Neural cell (in vitro differentiated cells): ENCODE measurements around the gene TMEM139. TPM values are rescaled to one million over a fixed set of nuclear protein-coding genes. Genes with fewer than 3 reads are reported as not detected.

Experiments used
- H2AFZ ChIP-seq: fragments of 200-600, 300-800 bp; sonication (generic), shearing (Covaris generic); 2 replicates; pipeline ENCODE4 v1.6.0; 2014; ENCODE audit warnings: low read depth, mild to moderate bottlenecking, antibody characterized with exemption, low read length, moderate library complexity
- H3F3A ChIP-seq: fragments of 200-600 bp; shearing (Covaris generic); 2 replicates; pipeline ENCODE4 v1.6.1; 2016; ENCODE audit warnings: mild to moderate bottlenecking, moderate library complexity, mixed read lengths, antibody characterized with exemption, low read length; ENCODE audit not compliant: insufficient read depth, poor library complexity, severe bottlenecking
- H3K27ac ChIP-seq: fragments of 200-600, 300-800 bp; sonication (generic), shearing (Covaris generic); 2 replicates; pipeline ENCODE4 v1.5.1; 2014; ENCODE audit warnings: mild to moderate bottlenecking, low read length, moderate library complexity
- H3K27me3 ChIP-seq: fragments of 300-800, 200-600 bp; sonication (generic), shearing (Covaris generic); 2 replicates; pipeline ENCODE4 v1.6.0; 2014; ENCODE audit warnings: mild to moderate bottlenecking, low read depth, low read length, moderate library complexity; ENCODE audit not compliant: insufficient read depth
- H3K36me3 ChIP-seq: fragments of 300-800, 200-600 bp; sonication (generic), shearing (Covaris generic); 2 replicates; pipeline ENCODE4 v1.5.1; 2014; ENCODE audit warnings: mild to moderate bottlenecking, antibody characterized with exemption, low read length, moderate library complexity; ENCODE audit not compliant: insufficient read depth
- H3K4me2 ChIP-seq: fragments of 300-800, 200-600 bp; sonication (generic), shearing (Covaris generic); 2 replicates; pipeline ENCODE4 v1.6.0; 2014; ENCODE audit warnings: mild to moderate bottlenecking, low read length
- H3K4me3 ChIP-seq: fragments of 300-800, 200-600 bp; sonication (generic), shearing (Covaris generic); 2 replicates; pipeline ENCODE4 v1.5.1; 2014; ENCODE audit warnings: mild to moderate bottlenecking, low read length, moderate library complexity
- H3K79me2 ChIP-seq: fragments of 200-600 bp; shearing (Covaris generic); replicated peaks from 2 replicates; pipeline ENCODE4 v1.6.0; 2014; ENCODE audit warnings: mild to moderate bottlenecking, low read length, moderate library complexity; ENCODE audit not compliant: insufficient read depth
- H3K9ac ChIP-seq: fragments of 300-800, 200-600 bp; sonication (generic), shearing (Covaris generic); 2 replicates; pipeline ENCODE4 v1.6.1; 2016; ENCODE audit warnings: mild to moderate bottlenecking, low read length, mixed read lengths
- H3K9me2 ChIP-seq: fragments of 200-600 bp; shearing (Covaris generic); 2 replicates; pipeline ENCODE4 v1.6.1; 2016; ENCODE audit warnings: mild to moderate bottlenecking, low read length, mixed read lengths; ENCODE audit not compliant: insufficient read depth
- H3K9me3 ChIP-seq: fragments of 200-600, 300-800 bp; sonication (generic), shearing (Covaris generic); 2 replicates; pipeline ENCODE4 v1.6.1; 2016; ENCODE audit warnings: mild to moderate bottlenecking, mixed run types, low read length, moderate library complexity, mixed read lengths
- H4K20me1 ChIP-seq: fragments of 200-600 bp; shearing (Covaris generic); 2 replicates; pipeline ENCODE4 v1.6.1; 2016; ENCODE audit warnings: mild to moderate bottlenecking, mixed run types; ENCODE audit not compliant: insufficient read depth
- EP300 ChIP-seq: fragments of 450-650 bp; conservative IDR thresholded peaks from 2 replicates; pipeline ENCODE4 v1.6.1; 2014; ENCODE audit warnings: antibody characterized with exemption, mild to moderate bottlenecking, moderate library complexity; ENCODE audit not compliant: poor library complexity, severe bottlenecking
- EZH2 ChIP-seq: fragments of 200-600, 300-800 bp; shearing (Covaris generic), sonication (generic); IDR thresholded peaks from 2 replicates; pipeline ENCODE4 v1.6.1; 2014; ENCODE audit warnings: antibody characterized with exemption, low read length, borderline replicate concordance, mild to moderate bottlenecking; ENCODE audit not compliant: insufficient read depth, poor library complexity, severe bottlenecking
- MXI1 ChIP-seq: fragments of 450-650 bp; conservative IDR thresholded peaks from 2 replicates; pipeline ENCODE4 v1.6.1; 2014; ENCODE audit warnings: antibody characterized with exemption, mild to moderate bottlenecking; ENCODE audit not compliant: poor library complexity, severe bottlenecking
- POLR2AphosphoS5 ChIP-seq: IDR thresholded peaks from 2 replicates; pipeline ENCODE4 v1.6.1; 2012
- RAD21 ChIP-seq: fragments of 450-650 bp; conservative IDR thresholded peaks from 2 replicates; pipeline ENCODE4 v1.6.1; 2014; ENCODE audit warnings: antibody characterized with exemption, mild to moderate bottlenecking, moderate library complexity
- REST ChIP-seq: IDR thresholded peaks from 2 replicates; pipeline ENCODE4 v1.6.1; 2012; ENCODE audit warnings: borderline replicate concordance
- SMC3 ChIP-seq: fragments of 450-650 bp; conservative IDR thresholded peaks from 2 replicates; pipeline ENCODE4 v1.6.1; 2014; ENCODE audit warnings: antibody characterized with exemption, mild to moderate bottlenecking, moderate library complexity; ENCODE audit not compliant: poor library complexity
- TAF1 ChIP-seq: IDR thresholded peaks from 2 replicates; pipeline ENCODE4 v1.6.1; 2012; ENCODE audit warnings: low read depth
- polyA plus RNA-seq: library from polyadenylated mRNA; depleted of rRNA; stranded (reverse); fragments of >200 nt; gene quantifications from 2 replicates; pipeline ENCODE4 v1.2.3, GENCODE V29; 2014
- TF ChIP-seq, protein P1 (sequence below): fragments of 450-650 bp; IDR thresholded peaks from 2 replicates; pipeline ENCODE4 v1.5.1; 2014; ENCODE audit warnings: antibody characterized with exemption, mild to moderate bottlenecking, moderate library complexity; ENCODE audit not compliant: poor library complexity, severe bottlenecking

The TMEM139 gene
- polyA plus RNA-seq, 1 donor from 2014 or later, result not detected

- H3K4me3 ChIP-seq, result no peak overlapping the region
- H3K9me3 ChIP-seq, result no peaks in the 10 kb centered on the region
- no peak overlapping the region for H3K4me2 ChIP-seq
- no peaks in the 10 kb centered on the region for H3K9me2 ChIP-seq
- no peak overlapping the region for H2AFZ ChIP-seq
- H3K79me2 ChIP-seq, result no peaks in the 10 kb centered on the region
- no peaks in the 10 kb centered on the region for H3K36me3 ChIP-seq
- H3K9ac ChIP-seq, result no peak overlapping the region
- no peak for TF ChIP-seq TAF1
- TF ChIP-seq MXI1, result no peak
- TF ChIP-seq POLR2AphosphoS5, result no peak
- no peak for TF ChIP-seq REST
- no peak for TF ChIP-seq EP300
- TF ChIP-seq EZH2, result no peak
- TF ChIP-seq, protein P1, sequence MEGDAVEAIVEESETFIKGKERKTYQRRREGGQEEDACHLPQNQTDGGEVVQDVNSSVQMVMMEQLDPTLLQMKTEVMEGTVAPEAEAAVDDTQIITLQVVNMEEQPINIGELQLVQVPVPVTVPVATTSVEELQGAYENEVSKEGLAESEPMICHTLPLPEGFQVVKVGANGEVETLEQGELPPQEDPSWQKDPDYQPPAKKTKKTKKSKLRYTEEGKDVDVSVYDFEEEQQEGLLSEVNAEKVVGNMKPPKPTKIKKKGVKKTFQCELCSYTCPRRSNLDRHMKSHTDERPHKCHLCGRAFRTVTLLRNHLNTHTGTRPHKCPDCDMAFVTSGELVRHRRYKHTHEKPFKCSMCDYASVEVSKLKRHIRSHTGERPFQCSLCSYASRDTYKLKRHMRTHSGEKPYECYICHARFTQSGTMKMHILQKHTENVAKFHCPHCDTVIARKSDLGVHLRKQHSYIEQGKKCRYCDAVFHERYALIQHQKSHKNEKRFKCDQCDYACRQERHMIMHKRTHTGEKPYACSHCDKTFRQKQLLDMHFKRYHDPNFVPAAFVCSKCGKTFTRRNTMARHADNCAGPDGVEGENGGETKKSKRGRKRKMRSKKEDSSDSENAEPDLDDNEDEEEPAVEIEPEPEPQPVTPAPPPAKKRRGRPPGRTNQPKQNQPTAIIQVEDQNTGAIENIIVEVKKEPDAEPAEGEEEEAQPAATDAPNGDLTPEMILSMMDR, result no peak
- TF ChIP-seq RAD21, result no peak
- no peak for TF ChIP-seq SMC3
- no peaks in the 10 kb centered on the region for H4K20me1 ChIP-seq
- no peaks in the 10 kb centered on the region for H3F3A ChIP-seq
- no peaks in the 10 kb centered on the region for H3K27me3 ChIP-seq
- no peak overlapping the region for H3K27ac ChIP-seq
Observed at GRCh38 chr7:143281529-143281928, 3.2 kb upstream of the TMEM139 start.

GRCh38 chr7:143282124-143282523, 2.6 kb upstream of the TMEM139 start:
- H4K20me1 ChIP-seq, result no peaks in the 10 kb centered on the region
- H3K79me2 ChIP-seq, result no peaks in the 10 kb centered on the region
- H3K4me3 ChIP-seq, result no peak overlapping the region
- H3F3A ChIP-seq, result no peaks in the 10 kb centered on the region
- no peaks in the 10 kb centered on the region for H3K9me2 ChIP-seq
- H3K9ac ChIP-seq, result no peak overlapping the region
- H3K4me2 ChIP-seq, result no peak overlapping the region
- H2AFZ ChIP-seq, result no peak overlapping the region
- H3K27ac ChIP-seq, result no peak overlapping the region
- H3K36me3 ChIP-seq, result no peaks in the 10 kb centered on the region
- H3K9me3 ChIP-seq, result no peaks in the 10 kb centered on the region
- H3K27me3 ChIP-seq, result no peaks in the 10 kb centered on the region
- TF ChIP-seq EZH2 (no peak), POLR2AphosphoS5 (no peak), MXI1 (no peak), SMC3 (no peak), RAD21 (no peak), TAF1 (no peak), EP300 (no peak)
- TF ChIP-seq, protein P1, result no peak
